HG02678 (cell line): Measurements from ENCODE around the gene HAUS7.

ENCODE experiments used
- ATAC-seq: cut with Tn5 transposase; IDR thresholded peaks from one replicate; pipeline ENCODE4 v1.9.1; 2021; ENCODE audit warnings: mild to moderate bottlenecking, moderate library complexity; ENCODE audit not compliant: unreplicated experiment

The HAUS7 gene

GRCh38 chrX:153477901-153478300 is 7.5 kb upstream of the HAUS7 start:
- ATAC-seq: no peak

GRCh38 chrX:153477364-153477857 is 7.0 kb upstream of the HAUS7 start:
- no peak for ATAC-seq

- no peak for ATAC-seq
Observed at GRCh38 chrX:153476666-153477363, 6.4 kb upstream of the HAUS7 start.

- ATAC-seq: no peak
Observed at GRCh38 chrX:153475751-153476281, 5.4 kb upstream of the HAUS7 start.

- ATAC-seq: no peak
Observed at GRCh38 chrX:153475271-153475670, 4.9 kb upstream of the HAUS7 start.

- ATAC-seq: no peak
Observed at GRCh38 chrX:153474718-153475117, 4.3 kb upstream of the HAUS7 start.

GRCh38 chrX:153474266-153474665 is 3.9 kb upstream of the HAUS7 start:
- ATAC-seq: no peak

GRCh38 chrX:153473126-153473525 is 2.8 kb upstream of the HAUS7 start:
- ATAC-seq: no peak

- no peak for ATAC-seq
Observed at GRCh38 chrX:153471663-153472280, 1.4 kb upstream of the HAUS7 start.

- peak; percentile 33 for ATAC-seq
Observed at GRCh38 chrX:153469811-153470410, 465 bp downstream of the HAUS7 start.

- ATAC-seq: no peak
Observed at GRCh38 chrX:153468008-153468580, 2.3 kb downstream of the HAUS7 start.

GRCh38 chrX:153465691-153466380 is 4.5 kb downstream of the HAUS7 start:
- ATAC-seq: no peak

GRCh38 chrX:153464116-153464515 is 6.3 kb downstream of the HAUS7 start:
- ATAC-seq: no peak

GRCh38 chrX:153463556-153463955 is 6.8 kb downstream of the HAUS7 start:
- no peak for ATAC-seq

GRCh38 chrX:153463031-153463430 is 7.3 kb downstream of the HAUS7 start:
- ATAC-seq: no peak

GRCh38 chrX:153462291-153462690 is 8.1 kb downstream of the HAUS7 start:
- no peak for ATAC-seq

GRCh38 chrX:153460826-153461225 is 9.6 kb downstream of the HAUS7 start:
- ATAC-seq: no peak

GRCh38 chrX:153459986-153460385 is 10.4 kb downstream of the HAUS7 start:
- ATAC-seq: no peak

- ATAC-seq: no peak
Observed at GRCh38 chrX:153458476-153458875, 11.9 kb downstream of the HAUS7 start.

- ATAC-seq: no peak
Observed at GRCh38 chrX:153457827-153458466, 12.4 kb downstream of the HAUS7 start.
